ENCODE measurements around the gene MRPL14. TPM values are rescaled to one million over a fixed set of nuclear protein-coding genes. Genes with fewer than 3 reads are reported as not detected.

MRPL14 gene
- polyA plus RNA-seq, 1 donor from 2014 or later = 70.6 TPM

GRCh38 chr6:44065443-44066140 lies 61.7 kb downstream of the MRPL14 start:
- Mint-ChIP-seq H3K9me3 (no peaks in the 10 kb centered on the region), H3K4me3 (no peak overlapping the region), H3K27me3 (peaks cover 4% of the 10 kb centered on the region), H3K4me1 (no peaks in the 10 kb centered on the region), H3K36me3 (no peaks in the 10 kb centered on the region), H3K27ac (no peak overlapping the region)

GRCh38 chr6:44064948-44065272 lies 62.3 kb downstream of the MRPL14 start:
- H3K36me3 Mint-ChIP-seq = no peaks in the 10 kb centered on the region
- no peaks in the 10 kb centered on the region for H3K4me1 Mint-ChIP-seq
- no peak overlapping the region for H3K4me3 Mint-ChIP-seq
- H3K27ac Mint-ChIP-seq = no peak overlapping the region
- peaks cover 0 to 1% (median 0%) of the 10 kb centered on the region in 3 donors for H3K9me3 Mint-ChIP-seq
- H3K27me3 Mint-ChIP-seq = peaks cover 3% of the 10 kb centered on the region

- Mint-ChIP-seq H3K9me3 (peaks cover 0 to 3% (median 1%) of the 10 kb centered on the region in 3 donors), H3K4me3 (no peak overlapping the region), H3K36me3 (no peaks in the 10 kb centered on the region), H3K27me3 (peaks cover 4% of the 10 kb centered on the region), H3K4me1 (no peaks in the 10 kb centered on the region), H3K27ac (no peak overlapping the region)
Measured at GRCh38 chr6:44064089-44064947, 62.9 kb downstream of the MRPL14 start.

- Mint-ChIP-seq H3K36me3 (no peaks in the 10 kb centered on the region), H3K27me3 (peaks cover 9% of the 10 kb centered on the region), H3K4me1 (no peaks in the 10 kb centered on the region), H3K27ac (no peak overlapping the region), H3K9me3 (peaks cover 0 to 3% (median 2%) of the 10 kb centered on the region in 3 donors), H3K4me3 (no peak overlapping the region)
Measured at GRCh38 chr6:44063561-44064059, 63.6 kb downstream of the MRPL14 start.

Other genes starting within 250 kb of the MRPL14 start
- 2.8 TPM for gene TMEM63B, start 102 bp upstream of the MRPL14 start, polyA plus RNA-seq
- gene CAPN11, start 31.4 kb upstream of the MRPL14 start, polyA plus RNA-seq = not detected
- not detected for gene MYMX, start 89.5 kb upstream of the MRPL14 start, polyA plus RNA-seq
- 5.4 TPM for gene SLC29A1, start 96.1 kb upstream of the MRPL14 start, polyA plus RNA-seq
- gene HSP90AB1, start 119.6 kb upstream of the MRPL14 start, polyA plus RNA-seq = 435 TPM
- gene SLC35B2, start 130.1 kb upstream of the MRPL14 start, polyA plus RNA-seq = 42.6 TPM
- 23.5 TPM for gene NFKBIE, start 138.1 kb upstream of the MRPL14 start, polyA plus RNA-seq
- gene TMEM151B, start 143.0 kb upstream of the MRPL14 start, polyA plus RNA-seq = not detected
- gene AARS2, start 185.9 kb upstream of the MRPL14 start, polyA plus RNA-seq = 10.2 TPM
- gene SPATS1, start 215.2 kb upstream of the MRPL14 start, polyA plus RNA-seq = not detected